22Rv1 (cell line): Measurements from ENCODE around the gene FILIP1L.
A peak's percentile ranks its signal among the peaks of the same experiment; 100 is the strongest.

Experiments
- H3K27ac ChIP-seq: fragments of 450-650 bp; 2 replicates; pipeline ENCODE4 v1.5.1; 2017
- CTCF ChIP-seq: fragments of 450-650 bp; IDR thresholded peaks from 2 replicates; pipeline ENCODE4 v1.5.1; 2017; ENCODE audit warnings: mild to moderate bottlenecking
- ZFX ChIP-seq: fragments of 450-650 bp; IDR thresholded peaks from 2 replicates; pipeline ENCODE4 v1.6.1; 2017; ENCODE audit warnings: antibody characterized with exemption, borderline replicate concordance

Gene FILIP1L

GRCh38 chr3:99920481-99921376 lies 193.6 kb downstream of the FILIP1L start:
- TF ChIP-seq CTCF, result no peak
- no peak for TF ChIP-seq ZFX
- peak overlapping the region; percentile 12; the same call in 1 of the 2 replicates for H3K27ac ChIP-seq

GRCh38 chr3:99919694-99920093 lies 194.6 kb downstream of the FILIP1L start:
- H3K27ac ChIP-seq, result no peak overlapping the region

GRCh38 chr3:99918715-99919114 lies 195.6 kb downstream of the FILIP1L start:
- TF ChIP-seq CTCF, result no peak
- no peak for TF ChIP-seq ZFX
- no peak overlapping the region for H3K27ac ChIP-seq

More at GRCh38 chr3:99919694-99920093, 194.6 kb downstream of the FILIP1L start:
- TF ChIP-seq ZFX (no peak), CTCF (no peak)

GRCh38 chr3:99915906-99916432 lies 198.3 kb downstream of the FILIP1L start:
- TF ChIP-seq ZFX, result no peak
- no peak for TF ChIP-seq CTCF

GRCh38 chr3:99911433-99911832 lies 202.9 kb downstream of the FILIP1L start:
- no peak overlapping the region for H3K27ac ChIP-seq

More at GRCh38 chr3:99915906-99916432, 198.3 kb downstream of the FILIP1L start:
- no peak overlapping the region for H3K27ac ChIP-seq

GRCh38 chr3:99910752-99911290 lies 203.5 kb downstream of the FILIP1L start:
- TF ChIP-seq ZFX, result no peak
- H3K27ac ChIP-seq, result no peak overlapping the region

More at GRCh38 chr3:99911433-99911832, 202.9 kb downstream of the FILIP1L start:
- TF ChIP-seq CTCF (no peak), ZFX (no peak)

GRCh38 chr3:99909714-99910495 lies 204.4 kb downstream of the FILIP1L start:
- no peak overlapping the region for H3K27ac ChIP-seq
- TF ChIP-seq ZFX (no peak), CTCF (no peak)
